HG03095 (cell line): ENCODE results near the gene PXT1.

Source experiments
- ATAC-seq: cut with Tn5 transposase; IDR thresholded peaks from one replicate; pipeline ENCODE4 v1.9.1; 2021; ENCODE audit warnings: moderate library complexity; ENCODE audit not compliant: unreplicated experiment

The PXT1 gene

GRCh38 chr6:36349240-36349639 is 93.4 kb downstream of the PXT1 start:
- ATAC-seq, result no peak

- ATAC-seq, result no peak
These were observed 95.0 kb downstream of the PXT1 start for GRCh38 chr6:36347621-36348020.

- no peak for ATAC-seq
These were observed 96.0 kb downstream of the PXT1 start for GRCh38 chr6:36346486-36347273.

- no peak for ATAC-seq
These were observed 96.8 kb downstream of the PXT1 start for GRCh38 chr6:36345681-36346466.

GRCh38 chr6:36343109-36343680 is 99.5 kb downstream of the PXT1 start:
- ATAC-seq, result no peak

- no peak for ATAC-seq
These were observed 101.8 kb downstream of the PXT1 start for GRCh38 chr6:36340618-36341454.
